Fibroblast of lung (primary cell): Measurements from ENCODE around the gene TIMMDC1.

ENCODE experiments used
- EZH2 ChIP-seq: IDR thresholded peaks from 2 replicates; pipeline ENCODE4 v1.5.1; 2012; ENCODE audit warnings: low read length, control low read depth, mild to moderate bottlenecking; ENCODE audit errors: missing control alignments
- TF ChIP-seq, protein P1 (sequence below), 2 donors: IDR thresholded peaks in 1 of 2; conservative IDR thresholded peaks in 1 of 2; 1 replicate in 1 of 2; 2 replicates in 1 of 2; pipeline ENCODE4 v1.5.1; 2011 to 2012; ENCODE audit warnings: low read length in 2 of 2, control low read depth in 1 of 2, inconsistent platforms in 1 of 2, low read depth in 1 of 2, mild to moderate bottlenecking in 1 of 2

DNA sequence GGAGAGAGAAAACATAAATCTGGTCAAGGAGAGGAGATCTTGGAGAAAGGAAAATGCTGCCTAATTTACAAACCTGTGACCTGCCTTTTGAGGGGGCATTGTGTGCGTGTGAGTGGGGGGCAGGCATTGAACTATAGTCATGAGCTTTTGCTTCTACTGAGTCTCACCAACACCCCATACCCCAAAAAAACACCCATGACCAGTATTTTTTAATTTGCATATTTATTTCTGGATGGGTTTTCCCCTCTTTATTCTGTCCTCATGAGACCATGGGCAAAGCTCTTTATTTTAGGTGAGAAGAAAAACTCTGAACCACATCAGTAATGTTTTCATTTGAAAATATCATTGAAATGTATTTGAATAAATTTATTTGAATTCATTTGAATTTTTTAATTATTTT is 40.4 kb downstream of the TIMMDC1 start:
- TF ChIP-seq, protein P1, sequence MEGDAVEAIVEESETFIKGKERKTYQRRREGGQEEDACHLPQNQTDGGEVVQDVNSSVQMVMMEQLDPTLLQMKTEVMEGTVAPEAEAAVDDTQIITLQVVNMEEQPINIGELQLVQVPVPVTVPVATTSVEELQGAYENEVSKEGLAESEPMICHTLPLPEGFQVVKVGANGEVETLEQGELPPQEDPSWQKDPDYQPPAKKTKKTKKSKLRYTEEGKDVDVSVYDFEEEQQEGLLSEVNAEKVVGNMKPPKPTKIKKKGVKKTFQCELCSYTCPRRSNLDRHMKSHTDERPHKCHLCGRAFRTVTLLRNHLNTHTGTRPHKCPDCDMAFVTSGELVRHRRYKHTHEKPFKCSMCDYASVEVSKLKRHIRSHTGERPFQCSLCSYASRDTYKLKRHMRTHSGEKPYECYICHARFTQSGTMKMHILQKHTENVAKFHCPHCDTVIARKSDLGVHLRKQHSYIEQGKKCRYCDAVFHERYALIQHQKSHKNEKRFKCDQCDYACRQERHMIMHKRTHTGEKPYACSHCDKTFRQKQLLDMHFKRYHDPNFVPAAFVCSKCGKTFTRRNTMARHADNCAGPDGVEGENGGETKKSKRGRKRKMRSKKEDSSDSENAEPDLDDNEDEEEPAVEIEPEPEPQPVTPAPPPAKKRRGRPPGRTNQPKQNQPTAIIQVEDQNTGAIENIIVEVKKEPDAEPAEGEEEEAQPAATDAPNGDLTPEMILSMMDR (conservative IDR thresholded peaks at IDR 0.05 in 1 of 2, IDR thresholded peaks at IDR 0.05 in 1 of 2; ENCODE audit: low read depth in 1 of 2, low read length in 2 of 2) = no peak
- TF ChIP-seq EZH2 = no peak
